Neuronal stem cell (in vitro differentiated cells): ENCODE results near the gene CSGALNACT2.
A peak's percentile ranks its signal among the peaks of the same experiment; 100 is the strongest.

Experiments used
- DNase-seq: peaks from one replicate; pipeline ENCODE4 v3.0.0-alpha.2; 2013; ENCODE audit warnings: low spot score
- H2AFZ ChIP-seq: one replicate; pipeline ENCODE4 v1.6.1; 2013; ENCODE audit warnings: mild to moderate bottlenecking, low read length, inconsistent platforms
- H2AK5ac ChIP-seq: 2 replicates; pipeline ENCODE4 v1.6.1; 2013; ENCODE audit warnings: low read depth, mild to moderate bottlenecking, inconsistent platforms, low read length, moderate library complexity, mixed read lengths
- H2BK120ac ChIP-seq: 2 replicates; pipeline ENCODE4 v1.6.1; 2013; ENCODE audit warnings: low read depth, mild to moderate bottlenecking, inconsistent platforms, low read length, moderate library complexity, mixed read lengths
- H2BK12ac ChIP-seq: one replicate; pipeline ENCODE4 v1.6.1; 2013; ENCODE audit warnings: low read length, inconsistent platforms
- H2BK15ac ChIP-seq: 2 replicates; pipeline ENCODE4 v1.6.1; 2013; ENCODE audit warnings: mild to moderate bottlenecking, low read length, inconsistent platforms, mixed read lengths
- H2BK5ac ChIP-seq: one replicate; pipeline ENCODE4 v1.6.1; 2013; ENCODE audit warnings: inconsistent platforms, mild to moderate bottlenecking, low read length, moderate library complexity
- H3K14ac ChIP-seq: one replicate; pipeline ENCODE4 v1.6.1; 2013; ENCODE audit warnings: low read length, inconsistent platforms
- H3K18ac ChIP-seq: 2 replicates; pipeline ENCODE4 v1.6.1; 2013; ENCODE audit warnings: low read length, inconsistent platforms
- H3K23ac ChIP-seq: 2 replicates; pipeline ENCODE4 v1.6.1; 2013; ENCODE audit warnings: low read depth, mild to moderate bottlenecking, mixed read lengths, low read length, inconsistent platforms; ENCODE audit not compliant: poor library complexity
- H3K27ac ChIP-seq: replicated peaks from 3 replicates; pipeline ENCODE4 v1.5.1; 2013; ENCODE audit warnings: low read length, inconsistent platforms
- H3K27me3 ChIP-seq, 3 experiments: 2 replicates each; pipeline ENCODE4 v1.6.1; 2013; ENCODE audit warnings: low read length in 3 of 3, mild to moderate bottlenecking in 2 of 3, inconsistent platforms in 1 of 3, low read depth in 1 of 3, mixed read lengths in 1 of 3, moderate library complexity in 1 of 3; ENCODE audit not compliant: control insufficient read depth in 3 of 3, insufficient read depth in 3 of 3
- H3K36me3 ChIP-seq, 2 donors: replicated peaks in 1 of 2; 2 replicates each; pipeline ENCODE4 v1.6.1; 2013; ENCODE audit warnings: low read length in 2 of 2; ENCODE audit not compliant: control insufficient read depth in 2 of 2, insufficient read depth in 2 of 2
- H3K4ac ChIP-seq: 2 replicates; pipeline ENCODE4 v1.6.1; 2013; ENCODE audit warnings: inconsistent platforms, mild to moderate bottlenecking, low read length, moderate library complexity
- H3K4me1 ChIP-seq, 2 donors: 1 replicate in 1 of 2; 2 replicates in 1 of 2; pipeline ENCODE4 v1.6.1; 2013; ENCODE audit warnings: low read length in 2 of 2, low read depth in 1 of 2; ENCODE audit not compliant: control insufficient read depth in 2 of 2, insufficient read depth in 1 of 2
- H3K4me2 ChIP-seq: one replicate; pipeline ENCODE4 v1.6.1; 2013; ENCODE audit warnings: mild to moderate bottlenecking, low read length, inconsistent platforms; ENCODE audit not compliant: insufficient read depth, poor library complexity, severe bottlenecking
- H3K4me3 ChIP-seq, 2 donors: 2 replicates each; pipeline ENCODE4 v1.5.1; 2013; ENCODE audit warnings: low read length in 2 of 2, mild to moderate bottlenecking in 2 of 2, inconsistent platforms in 1 of 2, moderate library complexity in 1 of 2
- H3K79me1 ChIP-seq: one replicate; pipeline ENCODE4 v1.6.1; 2013; ENCODE audit warnings: low read depth, mild to moderate bottlenecking, inconsistent platforms, low read length, moderate library complexity
- H3K9ac ChIP-seq: one replicate; pipeline ENCODE4 v1.6.1; 2013; ENCODE audit warnings: mild to moderate bottlenecking, low read depth, low read length, inconsistent platforms; ENCODE audit not compliant: poor library complexity
- H3K9me3 ChIP-seq, 2 donors: replicated peaks in 1 of 2; 2 replicates each; pipeline versions ENCODE3 to v1.6.1; 2013; ENCODE audit warnings: low read length in 2 of 2, mild to moderate bottlenecking in 2 of 2, inconsistent platforms in 1 of 2, low read depth in 1 of 2, mixed read lengths in 1 of 2, moderate library complexity in 1 of 2; ENCODE audit not compliant: control insufficient read depth in 2 of 2, insufficient read depth in 1 of 2
- H4K8ac ChIP-seq: one replicate; pipeline ENCODE4 v1.6.1; 2013; ENCODE audit warnings: low read depth, mild to moderate bottlenecking, inconsistent platforms, low read length, moderate library complexity
- H4K91ac ChIP-seq: one replicate; pipeline ENCODE4 v1.6.1; 2013; ENCODE audit warnings: low read length, low read depth, mild to moderate bottlenecking, inconsistent platforms; ENCODE audit not compliant: poor library complexity
- WGBS, 2 donors: extraction: QIAGEN DNeasy Blood & Tissue Kit; methylation state at CpG; one replicate each; pipeline ENCODE4 v1.1.7; 2013; ENCODE audit warnings: missing lambda C conversion rate in 2 of 2, mixed read lengths in 1 of 2; ENCODE audit not compliant: insufficient read length in 2 of 2, insufficient replicate concordance in 1 of 2; ENCODE audit errors: extremely low coverage in 2 of 2; 5-methylcytosine and 5-hydroxymethylcytosine counted together

CSGALNACT2 gene

DNA sequence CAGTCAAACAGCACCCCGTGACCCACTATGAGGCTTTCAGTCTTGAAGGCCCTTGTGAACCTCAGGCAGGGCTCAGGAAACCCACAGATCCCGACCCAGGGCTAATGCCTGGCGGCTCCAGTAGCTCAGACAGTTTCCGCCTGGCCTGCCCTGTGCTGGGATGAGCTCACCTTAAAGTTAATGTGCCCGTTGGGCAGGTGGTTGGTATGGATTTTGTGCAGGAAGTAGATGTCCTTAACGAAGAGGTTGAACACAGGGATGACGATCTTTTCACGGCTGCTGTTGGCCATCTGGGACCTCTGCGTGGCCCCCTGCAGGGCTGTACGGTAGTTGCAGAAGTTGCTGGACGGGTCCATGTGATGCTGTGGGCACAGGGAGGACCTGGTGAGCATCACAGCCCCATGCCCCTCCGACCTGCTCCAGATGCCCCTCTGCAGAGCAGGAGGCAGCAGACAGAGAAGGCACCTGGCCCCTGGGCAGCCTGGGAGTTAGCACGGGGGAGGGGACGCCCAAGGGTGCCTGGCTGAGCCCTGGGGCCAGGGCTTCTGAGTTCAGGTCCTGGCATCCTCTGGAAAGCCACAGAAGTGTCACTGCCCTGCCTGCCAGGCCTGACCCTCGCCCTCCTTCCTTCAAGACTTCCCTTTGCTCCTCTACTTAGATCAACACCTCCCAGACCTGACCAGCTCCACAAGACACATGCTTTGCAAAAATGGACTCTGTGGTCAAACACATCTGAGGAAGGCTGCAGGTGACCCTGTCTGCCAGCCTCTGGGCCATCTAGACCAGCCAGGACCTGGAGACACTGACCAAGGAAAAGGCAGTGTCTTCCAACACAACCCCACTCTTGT, 59.8 kb downstream of the CSGALNACT2 start:
- Histone ChIP-seq H3K9ac (no peak overlapping the region), H2BK12ac (no peak overlapping the region), H3K4ac (no peak overlapping the region), H3K4me3 (peak overlapping the region in 1 of 2 donors; percentile 18), H4K91ac (no peak overlapping the region), H3K79me1 (peaks cover 2% of the 10 kb centered on the region), H3K27ac (no peak overlapping the region), H3K4me1 (peaks cover 0 to 4% of the 10 kb centered on the region in 2 donors), H2AK5ac (peak overlapping the region; percentile 43), H4K8ac (no peak overlapping the region), H3K36me3 (peaks cover 0 to 4% of the 10 kb centered on the region in 2 donors), H3K27me3 (peaks cover 0 to 9% (median 3%) of the 10 kb centered on the region in 3 experiments), H3K9me3 (no peaks in the 10 kb centered on the region), H2BK15ac (peak overlapping the region; percentile 37), H2AFZ (no peak overlapping the region), H2BK120ac (no peak overlapping the region), H3K23ac (peak overlapping the region; percentile 52), H2BK5ac (peak overlapping the region; percentile 75), H3K4me2 (no peak overlapping the region), H3K18ac (no peak overlapping the region), H3K14ac (no peak overlapping the region)
- DNase-seq, result no peak
- no CpG with 5 or more reads among the region's 15 CpGs for WGBS, 2 donors

DNA sequence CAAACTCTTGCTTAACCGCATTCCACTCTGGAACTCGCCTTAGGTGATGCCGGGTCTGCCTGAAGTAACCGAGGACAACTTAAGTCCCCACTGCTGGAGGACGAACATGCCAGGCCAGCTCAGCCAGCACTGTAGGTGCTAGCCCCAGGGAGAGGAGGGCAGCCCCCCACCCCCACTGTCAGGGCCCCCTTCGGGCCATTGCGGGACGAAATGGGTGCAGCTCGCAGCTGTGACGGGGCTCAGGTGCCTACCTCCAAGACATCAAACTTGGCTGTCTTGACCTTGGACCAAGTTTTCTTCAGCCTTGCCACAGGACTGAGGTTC, 60.4 kb downstream of the CSGALNACT2 start:
- WGBS, 2 donors, result no CpG with 5 or more reads among the region's 10 CpGs
- Histone ChIP-seq H2AFZ (no peak overlapping the region), H3K9me3 (no peaks in the 10 kb centered on the region), H2BK5ac (no peak overlapping the region), H2BK120ac (no peak overlapping the region), H3K18ac (no peak overlapping the region), H2BK12ac (no peak overlapping the region), H3K4me2 (peak overlapping the region; percentile 11), H3K79me1 (peaks cover 2% of the 10 kb centered on the region), H3K4me1 (peaks cover 0 to 8% of the 10 kb centered on the region in 2 donors), H4K8ac (no peak overlapping the region), H3K23ac (no peak overlapping the region), H3K9ac (no peak overlapping the region), H3K27me3 (peaks cover 0 to 9% (median 3%) of the 10 kb centered on the region in 3 experiments), H2AK5ac (no peak overlapping the region), H3K27ac (no peak overlapping the region), H3K14ac (no peak overlapping the region), H4K91ac (no peak overlapping the region), H3K4ac (no peak overlapping the region), H3K36me3 (peaks cover 0 to 4% of the 10 kb centered on the region in 2 donors), H3K4me3 (no peak overlapping the region), H2BK15ac (peak overlapping the region; percentile 37)
- DNase-seq, result no peak

DNA sequence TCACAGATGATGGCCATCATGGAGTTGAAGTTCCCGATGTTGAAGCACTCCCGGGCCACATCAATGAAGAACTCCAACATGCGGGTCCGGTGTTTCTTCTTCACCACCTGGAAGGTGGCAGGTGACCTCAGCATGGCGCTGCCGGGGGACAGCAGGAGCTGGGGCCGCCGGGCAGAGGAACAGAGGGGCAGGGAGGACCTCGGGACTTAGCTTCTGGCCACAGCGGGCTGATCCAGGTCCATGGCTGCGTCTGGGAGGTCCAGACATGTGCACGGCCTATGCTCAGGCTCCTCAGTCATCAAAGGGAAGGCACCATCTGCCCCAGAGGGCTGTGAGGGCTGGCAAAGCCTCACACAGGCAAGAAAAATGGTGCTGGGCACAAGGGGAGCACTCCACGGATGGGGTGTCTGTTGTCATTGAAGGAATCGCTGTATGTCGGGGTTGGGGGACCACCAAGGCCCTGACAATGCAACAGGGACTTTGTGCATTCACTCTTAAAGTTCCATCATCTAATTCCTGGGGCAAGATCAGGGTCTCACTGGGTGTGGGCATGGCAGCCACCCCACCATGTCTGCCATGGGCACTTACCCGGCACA, 60.9 kb downstream of the CSGALNACT2 start:
- no peak overlapping the region for H4K91ac ChIP-seq
- no peak overlapping the region for H3K4ac ChIP-seq
- H3K27ac ChIP-seq, result no peak overlapping the region
- no peaks in the 10 kb centered on the region for H3K9me3 ChIP-seq
- H3K4me2 ChIP-seq, result no peak overlapping the region
- H3K27me3 ChIP-seq, result peaks cover 0 to 9% (median 3%) of the 10 kb centered on the region in 3 experiments
- H2AK5ac ChIP-seq, result no peak overlapping the region
- no peak overlapping the region for H2BK120ac ChIP-seq
- H3K9ac ChIP-seq, result peak overlapping the region; percentile 38
- no peak overlapping the region for H3K4me3 ChIP-seq
- no peak overlapping the region for H3K14ac ChIP-seq
- no peak overlapping the region for H2BK5ac ChIP-seq
- peaks cover 2% of the 10 kb centered on the region for H3K79me1 ChIP-seq
- DNase-seq, result no peak
- H3K36me3 ChIP-seq, result peaks cover 0 to 4% of the 10 kb centered on the region in 2 donors
- no peak overlapping the region for H2BK12ac ChIP-seq
- no peak overlapping the region for H2BK15ac ChIP-seq
- no peak overlapping the region for H2AFZ ChIP-seq
- peaks cover 0 to 8% of the 10 kb centered on the region in 2 donors for H3K4me1 ChIP-seq
- no peak overlapping the region for H3K18ac ChIP-seq
- H4K8ac ChIP-seq, result no peak overlapping the region
- WGBS, 2 donors, result no CpG with 5 or more reads among the region's 16 CpGs
- H3K23ac ChIP-seq, result peak overlapping the region; percentile 89
